Right hindlimb (tissue), 1 donor: Measurements from ENCODE around the gene CATSPER2.
"Not testable (repeated sequence)": the region's sequence is repeated elsewhere in the genome, so short reads cannot be mapped to it uniquely, and the experiment has no call there.

Experiments
- DNase-seq: peaks from one replicate; pipeline ENCODE4 v3.0.0-alpha.2; 2018

The CATSPER2 gene

GRCh38 chr15:43592841-43593240 lies 55.8 kb downstream of the CATSPER2 start:
- DNase-seq = not testable (repeated sequence)

GRCh38 chr15:43589778-43590466 lies 58.7 kb downstream of the CATSPER2 start, which contains the start of gene PPIP5K1:
TSS of gene PPIP5K1 (minus strand) at chr15:43590208. CDS start at chr15:43584504, 5,704 bp downstream.
- DNase-seq = not testable (repeated sequence)
